H1 (cell line): ENCODE results near the gene CENPO. TPM values are rescaled to one million over a fixed set of nuclear protein-coding genes. Genes with fewer than 3 reads are reported as not detected.

ENCODE experiments used
- KDM4A ChIP-seq: IDR thresholded peaks from one replicate; pipeline ENCODE4 v1.7.1; 2012; ENCODE audit warnings: low read depth, mild to moderate bottlenecking, moderate library complexity, low read length, inconsistent platforms; ENCODE audit not compliant: severe bottlenecking
- polyA plus RNA-seq, 7 experiments: library from polyadenylated mRNA; depleted of rRNA in 3 of 7; stranded (reverse) in 5 of 7; unstranded in 2 of 7; fragments of >200 nt in 5 of 7; fragments of 200-250 nt in 2 of 7; gene quantifications; 1 replicate in 5 of 7; 2 replicates in 1 of 7; 4 replicates in 1 of 7; pipeline versions ENCODE4 v1.2.1 to v1.2.3, GENCODE V29; 2011 to 2013; ENCODE audit warnings: missing spikeins in 2 of 7, mixed read lengths in 2 of 7
- total RNA-seq: library from RNA; stranded (reverse); fragmentation: NEBNext Ultra II Directional; extraction: Animal tissue kit (Norgen Biotek cat#: 25700); gene quantifications from 2 replicates; pipeline ENCODE4 v1.2.1, GENCODE V29; 2021

Gene CENPO
- total and polyA plus RNA-seq, 2 of the 8 experiments (the other 6 are each of a cell fraction or from before 2014, with no cell fraction given) = 34.4 to 46.3 TPM

GRCh38 chr2:24827321-24828237 lies 34.4 kb downstream of the CENPO start (continued):
- no peak for TF ChIP-seq KDM4A
